Fibroblast of skin of right biceps (primary cell): ENCODE measurements around the gene FIGN.

Experiments
- DNase-seq: peaks from one replicate; pipeline ENCODE4 v3.0.0-alpha.2; 2013

FIGN gene

GRCh38 chr2:163735685-163736432, at the start of gene FIGN:
FIGN (minus strand) TSS chr2:163736008; CDS start chr2:163734927, 1,081 bp downstream.
- peak; percentile 80 for DNase-seq

GRCh38 chr2:163785162-163785561, 49.4 kb upstream of the FIGN start:
- no peak for DNase-seq

- DNase-seq = no peak
These were observed 44.3 kb upstream of the FIGN start for GRCh38 chr2:163779970-163780597.

GRCh38 chr2:163778045-163778781, 42.4 kb upstream of the FIGN start:
- DNase-seq = peak; percentile 96

GRCh38 chr2:163775304-163775703, 39.5 kb upstream of the FIGN start:
- peak; percentile 69 for DNase-seq

- peak; percentile 89 for DNase-seq
These were observed 39.1 kb upstream of the FIGN start for GRCh38 chr2:163774862-163775261.

GRCh38 chr2:163773276-163773675, 37.5 kb upstream of the FIGN start:
- no peak for DNase-seq

GRCh38 chr2:163771596-163771995, 35.8 kb upstream of the FIGN start:
- DNase-seq = peak; percentile 12

GRCh38 chr2:163768881-163769695, 33.3 kb upstream of the FIGN start:
- DNase-seq = no peak

- no peak for DNase-seq
These were observed 31.3 kb upstream of the FIGN start for GRCh38 chr2:163767097-163767496.

- no peak for DNase-seq
These were observed 28.8 kb upstream of the FIGN start for GRCh38 chr2:163764566-163764965.

- no peak for DNase-seq
These were observed 23.2 kb upstream of the FIGN start for GRCh38 chr2:163759013-163759412.

GRCh38 chr2:163757814-163758213, 22.0 kb upstream of the FIGN start:
- DNase-seq = no peak

GRCh38 chr2:163756588-163756987, 20.8 kb upstream of the FIGN start:
- DNase-seq = no peak

GRCh38 chr2:163755366-163755765, 19.6 kb upstream of the FIGN start:
- no peak for DNase-seq

GRCh38 chr2:163753726-163754125, 17.9 kb upstream of the FIGN start:
- DNase-seq = no peak

- peak; percentile 23 for DNase-seq
These were observed 16.5 kb upstream of the FIGN start for GRCh38 chr2:163752267-163752666.

GRCh38 chr2:163751696-163752095, 15.9 kb upstream of the FIGN start:
- DNase-seq = no peak

- DNase-seq = no peak
These were observed 12.6 kb upstream of the FIGN start for GRCh38 chr2:163748420-163748819.

GRCh38 chr2:163741435-163741834, 5.6 kb upstream of the FIGN start:
- DNase-seq = no peak

GRCh38 chr2:163737563-163737962, 1.8 kb upstream of the FIGN start:
- DNase-seq = no peak

- no peak for DNase-seq
These were observed 1.3 kb upstream of the FIGN start for GRCh38 chr2:163737190-163737439.
